Measurements from ENCODE around the gene MUSTN1.

The MUSTN1 gene

DNA sequence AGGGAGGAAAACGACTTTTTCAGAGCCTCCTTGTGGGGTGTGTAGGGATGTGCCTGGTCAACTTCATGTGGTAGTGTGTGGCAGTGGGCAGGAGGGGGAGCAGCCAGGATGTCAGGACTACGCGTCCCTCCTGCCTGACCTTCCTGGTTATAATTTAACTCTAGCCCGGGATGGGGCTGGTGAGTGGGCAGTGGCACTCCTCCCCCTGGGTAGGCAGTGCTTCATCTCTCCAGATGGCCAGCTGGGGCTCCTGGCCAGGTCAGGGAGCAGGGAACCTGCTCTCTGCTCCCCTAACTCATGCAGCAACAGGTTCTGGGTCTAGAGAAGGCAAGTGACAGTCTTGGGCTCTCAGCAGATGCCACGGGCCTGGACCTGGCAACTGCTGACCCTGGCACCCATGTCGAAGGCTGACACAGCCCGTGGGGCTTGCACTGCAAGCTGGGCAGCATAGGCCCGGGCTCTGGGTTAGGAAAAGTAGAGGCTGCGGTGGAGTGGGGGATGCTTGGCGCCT, 6.9 kb downstream of the MUSTN1 start:
- peaks cover 4% of the 10 kb centered on the region for H3K36me3 ChIP-seq (ENCODE audit: insufficient read depth, insufficient read length, low read length)
- DNase-seq (ENCODE audit: low read depth, low spot score), result no peak
- H3K4me3 ChIP-seq (ENCODE audit: insufficient read length, low read depth), result no peak overlapping the region
- no peaks in the 10 kb centered on the region for H3K27me3 ChIP-seq (ENCODE audit: insufficient read depth, insufficient read length)
- H3K4me1 ChIP-seq (ENCODE audit: insufficient read depth, insufficient read length), result peaks cover 24% of the 10 kb centered on the region
- TF ChIP-seq ZNF274 (IDR thresholded peaks at IDR 0.05; ENCODE audit: low read depth, low read length) (no peak), SUZ12 (IDR thresholded peaks at IDR 0.05; ENCODE audit: extremely low read depth, insufficient read depth, insufficient read length) (no peak), YY1 (IDR thresholded peaks at IDR 0.05; ENCODE audit: insufficient read depth, insufficient read length) (no peak)
- H3K9ac ChIP-seq (ENCODE audit: insufficient read length, low read depth), result no peak overlapping the region
- no peaks in the 10 kb centered on the region for H3K9me3 ChIP-seq (ENCODE audit: insufficient read depth, low read length)

DNA sequence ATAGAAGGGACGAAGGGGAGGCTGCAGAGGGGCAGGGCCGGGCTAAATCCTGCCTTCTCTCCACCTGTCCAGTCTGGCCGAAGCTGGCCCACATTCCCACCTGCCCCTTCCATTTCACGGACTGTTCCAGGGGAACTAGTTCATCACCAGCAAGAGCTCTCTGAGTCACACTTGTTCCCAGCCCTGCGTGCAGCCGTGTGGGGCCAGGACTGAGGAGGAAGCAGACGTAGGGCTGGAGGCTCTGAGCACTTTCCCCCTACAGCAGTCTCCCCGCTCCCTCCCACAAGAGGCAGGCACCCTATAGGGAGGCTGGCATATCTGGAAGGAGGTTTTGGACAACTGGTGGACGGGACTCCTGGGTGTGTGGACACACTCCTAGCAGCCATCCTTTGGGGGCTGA, 7.4 kb downstream of the MUSTN1 start:
- Histone ChIP-seq H3K4me3 (ENCODE audit: insufficient read length, low read depth) (no peak overlapping the region), H3K27me3 (ENCODE audit: insufficient read depth, insufficient read length) (no peaks in the 10 kb centered on the region), H3K36me3 (ENCODE audit: insufficient read depth, insufficient read length, low read length) (peaks cover 4% of the 10 kb centered on the region), H3K9me3 (ENCODE audit: insufficient read depth, low read length) (no peaks in the 10 kb centered on the region), H3K9ac (ENCODE audit: insufficient read length, low read depth) (no peak overlapping the region), H3K4me1 (ENCODE audit: insufficient read depth, insufficient read length) (peaks cover 22% of the 10 kb centered on the region)
- TF ChIP-seq ZNF274 (IDR thresholded peaks at IDR 0.05; ENCODE audit: low read depth, low read length) (no peak), SUZ12 (IDR thresholded peaks at IDR 0.05; ENCODE audit: extremely low read depth, insufficient read depth, insufficient read length) (no peak), YY1 (IDR thresholded peaks at IDR 0.05; ENCODE audit: insufficient read depth, insufficient read length) (no peak)
- DNase-seq (ENCODE audit: low read depth, low spot score), result no peak

DNA sequence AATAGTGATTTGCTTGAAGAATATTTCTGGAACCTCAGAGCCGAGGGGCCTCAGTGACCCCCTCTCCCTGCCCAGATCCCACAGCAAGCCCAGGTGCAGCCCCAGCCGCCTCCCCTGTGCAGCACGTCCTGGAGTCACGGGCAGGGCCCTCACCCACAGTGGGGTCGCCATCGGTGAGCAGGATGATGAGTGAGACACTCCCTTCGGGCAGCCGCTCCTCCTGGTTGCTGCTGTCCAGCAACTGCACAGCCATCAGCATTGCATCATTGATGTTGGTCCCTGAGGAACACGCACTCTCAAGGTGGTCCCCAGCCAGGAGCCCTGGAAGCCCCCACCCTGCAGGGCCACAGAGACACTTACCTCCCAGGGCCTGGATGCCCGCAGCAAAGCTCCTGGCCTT, 10.8 kb downstream of the MUSTN1 start:
- Histone ChIP-seq H3K27me3 (ENCODE audit: insufficient read depth, insufficient read length) (no peaks in the 10 kb centered on the region), H3K9me3 (ENCODE audit: insufficient read depth, low read length) (no peaks in the 10 kb centered on the region), H3K4me1 (ENCODE audit: insufficient read depth, insufficient read length) (peaks cover 22% of the 10 kb centered on the region), H3K36me3 (ENCODE audit: insufficient read depth, insufficient read length, low read length) (peaks cover 4% of the 10 kb centered on the region), H3K4me3 (ENCODE audit: insufficient read length, low read depth) (no peak overlapping the region), H3K9ac (ENCODE audit: insufficient read length, low read depth) (no peak overlapping the region)
- no peak for DNase-seq (ENCODE audit: low read depth, low spot score)
- TF ChIP-seq ZNF274 (IDR thresholded peaks at IDR 0.05; ENCODE audit: low read depth, low read length), result no peak
- TF ChIP-seq YY1 (IDR thresholded peaks at IDR 0.05; ENCODE audit: insufficient read depth, insufficient read length), result no peak
- no peak for TF ChIP-seq SUZ12 (IDR thresholded peaks at IDR 0.05; ENCODE audit: extremely low read depth, insufficient read depth, insufficient read length)

DNA sequence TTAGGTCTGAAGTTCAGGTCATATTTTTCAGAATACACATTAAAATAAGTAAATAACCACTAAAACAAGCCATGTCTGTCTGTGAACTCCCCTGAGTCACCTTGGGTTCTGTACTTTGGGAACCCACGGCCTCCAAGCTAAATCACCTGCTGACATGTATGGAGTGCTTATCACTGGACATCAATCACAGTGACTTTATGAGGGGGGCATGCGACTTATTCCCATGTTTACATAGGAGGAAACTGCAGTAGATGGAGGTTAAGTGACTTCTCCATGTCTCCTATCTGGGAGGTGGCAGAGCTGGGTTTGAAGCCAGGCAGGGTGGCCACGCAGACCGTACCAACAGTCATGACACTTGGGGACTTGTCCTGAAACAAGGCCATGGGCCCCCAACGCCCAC, 12.5 kb downstream of the MUSTN1 start:
- no peak for DNase-seq (ENCODE audit: low read depth, low spot score)
- Histone ChIP-seq H3K9ac (ENCODE audit: insufficient read length, low read depth) (no peak overlapping the region), H3K4me3 (ENCODE audit: insufficient read length, low read depth) (no peak overlapping the region), H3K27me3 (ENCODE audit: insufficient read depth, insufficient read length) (no peaks in the 10 kb centered on the region), H3K36me3 (ENCODE audit: insufficient read depth, insufficient read length, low read length) (peaks cover 4% of the 10 kb centered on the region), H3K4me1 (ENCODE audit: insufficient read depth, insufficient read length) (peaks cover 31% of the 10 kb centered on the region), H3K9me3 (ENCODE audit: insufficient read depth, low read length) (no peaks in the 10 kb centered on the region)
- TF ChIP-seq ZNF274 (IDR thresholded peaks at IDR 0.05; ENCODE audit: low read depth, low read length), result no peak
- TF ChIP-seq SUZ12 (IDR thresholded peaks at IDR 0.05; ENCODE audit: extremely low read depth, insufficient read depth, insufficient read length), result no peak
- no peak for TF ChIP-seq YY1 (IDR thresholded peaks at IDR 0.05; ENCODE audit: insufficient read depth, insufficient read length)

DNA sequence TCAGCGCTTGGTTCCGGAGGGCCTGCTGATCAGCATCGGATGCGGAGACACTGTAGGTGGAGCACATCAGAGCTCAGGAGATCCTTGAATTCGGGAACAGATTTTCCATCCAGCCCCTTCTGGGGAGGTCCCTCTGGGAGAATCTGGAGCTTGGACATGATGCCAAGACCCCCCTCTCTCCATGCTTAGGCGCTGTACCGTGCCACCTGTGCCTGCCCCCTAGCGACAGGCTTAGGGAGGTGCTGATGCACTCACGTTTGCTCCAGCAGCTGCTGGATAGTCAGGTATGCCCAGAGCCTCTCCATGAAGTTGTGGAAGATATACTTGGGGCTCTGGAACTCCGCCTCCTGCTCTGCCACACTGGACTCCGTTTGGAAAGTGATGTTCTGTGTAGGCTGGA, 14.1 kb downstream of the MUSTN1 start:
- Histone ChIP-seq H3K27me3 (ENCODE audit: insufficient read depth, insufficient read length) (no peaks in the 10 kb centered on the region), H3K4me3 (ENCODE audit: insufficient read length, low read depth) (no peak overlapping the region), H3K9me3 (ENCODE audit: insufficient read depth, low read length) (no peaks in the 10 kb centered on the region), H3K4me1 (ENCODE audit: insufficient read depth, insufficient read length) (peaks cover 35% of the 10 kb centered on the region), H3K9ac (ENCODE audit: insufficient read length, low read depth) (no peak overlapping the region), H3K36me3 (ENCODE audit: insufficient read depth, insufficient read length, low read length) (peaks cover 4% of the 10 kb centered on the region)
- TF ChIP-seq ZNF274 (IDR thresholded peaks at IDR 0.05; ENCODE audit: low read depth, low read length), result no peak
- no peak for TF ChIP-seq YY1 (IDR thresholded peaks at IDR 0.05; ENCODE audit: insufficient read depth, insufficient read length)
- TF ChIP-seq SUZ12 (IDR thresholded peaks at IDR 0.05; ENCODE audit: extremely low read depth, insufficient read depth, insufficient read length), result no peak
- peak; percentile 36 for DNase-seq (ENCODE audit: low read depth, low spot score)

DNA sequence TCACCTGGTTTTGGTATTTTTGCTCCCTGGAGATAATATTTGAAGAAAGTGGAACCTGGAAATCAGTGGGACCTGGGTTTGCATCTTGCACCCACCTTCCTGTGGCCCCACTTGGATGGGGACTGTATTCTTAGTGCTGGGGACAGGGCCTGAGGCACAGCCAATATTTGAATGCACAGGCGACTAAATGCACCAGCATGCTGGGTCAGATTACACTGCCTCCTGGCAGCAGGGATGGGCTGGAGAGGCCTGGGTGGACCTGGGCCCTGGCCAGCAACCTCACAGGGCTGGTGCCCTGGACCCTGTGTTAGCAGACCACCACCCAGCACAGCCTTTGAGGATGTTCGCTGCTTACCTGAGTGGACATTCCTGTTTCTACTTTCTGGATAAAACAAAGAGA, 14.9 kb downstream of the MUSTN1 start:
- DNase-seq (ENCODE audit: low read depth, low spot score), result no peak
- Histone ChIP-seq H3K4me3 (ENCODE audit: insufficient read length, low read depth) (no peak overlapping the region), H3K27me3 (ENCODE audit: insufficient read depth, insufficient read length) (no peaks in the 10 kb centered on the region), H3K4me1 (ENCODE audit: insufficient read depth, insufficient read length) (peaks cover 35% of the 10 kb centered on the region), H3K9me3 (ENCODE audit: insufficient read depth, low read length) (no peaks in the 10 kb centered on the region), H3K9ac (ENCODE audit: insufficient read length, low read depth) (no peak overlapping the region), H3K36me3 (ENCODE audit: insufficient read depth, insufficient read length, low read length) (peaks cover 4% of the 10 kb centered on the region)
- TF ChIP-seq SUZ12 (IDR thresholded peaks at IDR 0.05; ENCODE audit: extremely low read depth, insufficient read depth, insufficient read length) (no peak), ZNF274 (IDR thresholded peaks at IDR 0.05; ENCODE audit: low read depth, low read length) (no peak), YY1 (IDR thresholded peaks at IDR 0.05; ENCODE audit: insufficient read depth, insufficient read length) (no peak)

DNA sequence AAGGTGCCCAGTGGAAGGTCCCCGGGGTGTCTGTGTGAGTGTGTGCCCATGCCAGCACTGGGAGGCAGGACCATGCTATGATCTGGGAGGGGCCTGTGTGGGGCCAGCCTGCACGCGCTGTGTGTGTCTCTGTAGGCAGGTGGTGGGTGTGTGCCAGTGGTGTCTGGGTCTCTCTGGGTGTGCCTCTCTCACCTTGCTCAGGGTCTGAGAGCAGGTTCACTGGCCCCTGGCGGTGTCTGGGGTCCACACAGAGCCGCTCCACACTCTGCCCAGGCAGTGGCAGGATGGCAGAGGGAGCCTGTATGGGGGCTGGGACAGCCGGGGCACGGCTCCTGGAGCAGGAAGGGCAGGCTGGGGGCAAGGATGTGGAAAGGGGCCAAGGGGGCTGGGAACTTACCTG, 17.0 kb downstream of the MUSTN1 start:
- TF ChIP-seq ZNF274 (IDR thresholded peaks at IDR 0.05; ENCODE audit: low read depth, low read length), result no peak
- TF ChIP-seq YY1 (IDR thresholded peaks at IDR 0.05; ENCODE audit: insufficient read depth, insufficient read length), result no peak
- no peak for TF ChIP-seq SUZ12 (IDR thresholded peaks at IDR 0.05; ENCODE audit: extremely low read depth, insufficient read depth, insufficient read length)
- no peaks in the 10 kb centered on the region for H3K9me3 ChIP-seq (ENCODE audit: insufficient read depth, low read length)
- no peaks in the 10 kb centered on the region for H3K36me3 ChIP-seq (ENCODE audit: insufficient read depth, insufficient read length, low read length)
- H3K4me3 ChIP-seq (ENCODE audit: insufficient read length, low read depth), result no peak overlapping the region
- no peaks in the 10 kb centered on the region for H3K27me3 ChIP-seq (ENCODE audit: insufficient read depth, insufficient read length)
- DNase-seq (ENCODE audit: low read depth, low spot score), result no peak
- peaks cover 30% of the 10 kb centered on the region for H3K4me1 ChIP-seq (ENCODE audit: insufficient read depth, insufficient read length)
- no peak overlapping the region for H3K9ac ChIP-seq (ENCODE audit: insufficient read length, low read depth)

Data from NT2/D1 (cell line).